Activated CD8-positive, alpha-beta memory T cell treated with anti-CD3 and anti-CD28 coated beads, Interleukin-2, amount 50 U/mL, for 24 hours (primary cell): ENCODE measurements around the gene TSPAN8.
"Not testable (repeated sequence)": the region's sequence is repeated elsewhere in the genome, so short reads cannot be mapped to it uniquely, and the experiment has no call there.

Source experiments
- DNase-seq: peaks from one replicate; pipeline ENCODE4 v3.0.0-alpha.2; 2020; ENCODE audit errors: extremely low read depth

TSPAN8 gene

DNA sequence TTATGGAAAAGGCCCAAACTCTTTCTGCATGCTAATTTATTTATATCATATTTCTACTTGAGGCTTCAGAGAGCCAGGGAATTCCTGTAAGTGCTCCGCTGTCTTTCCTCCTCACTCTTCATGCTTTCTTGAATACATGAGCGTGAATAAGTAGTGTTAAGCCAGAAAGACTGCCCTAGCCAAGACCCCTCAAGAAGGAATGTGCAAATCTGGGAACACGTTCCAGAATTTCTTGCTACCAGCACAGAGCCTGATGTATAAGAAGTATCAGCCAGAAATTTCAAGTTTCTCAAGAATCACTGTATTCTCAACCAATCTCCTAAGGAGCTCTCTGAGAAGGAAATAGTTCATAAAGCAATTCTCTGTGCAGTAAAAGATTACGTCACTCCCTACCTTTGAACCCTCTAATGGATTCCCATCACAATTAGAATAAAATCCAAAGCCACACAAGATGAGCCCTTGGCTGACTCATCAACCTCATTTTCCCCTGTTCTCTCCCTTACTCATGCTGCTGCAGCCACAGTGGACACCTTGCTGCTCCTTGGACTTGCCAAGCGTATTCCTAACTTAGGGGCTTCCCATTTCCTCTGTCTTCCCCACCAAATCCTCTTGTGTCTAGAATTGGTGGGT, 6.9 kb upstream of the TSPAN8 start:
- no peak for DNase-seq

DNA sequence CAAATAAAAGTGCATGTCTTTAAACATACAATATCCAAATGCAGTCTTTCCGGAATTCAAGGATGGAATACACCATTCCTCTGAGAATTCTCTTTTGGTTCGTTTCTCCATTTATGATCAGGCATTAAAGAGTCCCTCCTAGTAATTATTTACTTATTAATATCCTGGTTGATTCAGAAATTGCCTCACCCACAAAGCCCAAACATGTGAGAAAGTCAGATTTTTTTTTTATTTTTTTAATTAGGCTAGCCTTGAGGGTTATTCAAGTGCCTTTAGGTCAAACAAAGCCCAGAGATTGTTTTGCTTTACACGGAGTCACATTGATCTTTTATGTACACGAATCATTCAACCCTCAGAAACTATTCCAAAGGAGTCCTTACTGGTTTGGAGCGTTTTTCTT, 6.4 kb upstream of the TSPAN8 start:
- no peak for DNase-seq

DNA sequence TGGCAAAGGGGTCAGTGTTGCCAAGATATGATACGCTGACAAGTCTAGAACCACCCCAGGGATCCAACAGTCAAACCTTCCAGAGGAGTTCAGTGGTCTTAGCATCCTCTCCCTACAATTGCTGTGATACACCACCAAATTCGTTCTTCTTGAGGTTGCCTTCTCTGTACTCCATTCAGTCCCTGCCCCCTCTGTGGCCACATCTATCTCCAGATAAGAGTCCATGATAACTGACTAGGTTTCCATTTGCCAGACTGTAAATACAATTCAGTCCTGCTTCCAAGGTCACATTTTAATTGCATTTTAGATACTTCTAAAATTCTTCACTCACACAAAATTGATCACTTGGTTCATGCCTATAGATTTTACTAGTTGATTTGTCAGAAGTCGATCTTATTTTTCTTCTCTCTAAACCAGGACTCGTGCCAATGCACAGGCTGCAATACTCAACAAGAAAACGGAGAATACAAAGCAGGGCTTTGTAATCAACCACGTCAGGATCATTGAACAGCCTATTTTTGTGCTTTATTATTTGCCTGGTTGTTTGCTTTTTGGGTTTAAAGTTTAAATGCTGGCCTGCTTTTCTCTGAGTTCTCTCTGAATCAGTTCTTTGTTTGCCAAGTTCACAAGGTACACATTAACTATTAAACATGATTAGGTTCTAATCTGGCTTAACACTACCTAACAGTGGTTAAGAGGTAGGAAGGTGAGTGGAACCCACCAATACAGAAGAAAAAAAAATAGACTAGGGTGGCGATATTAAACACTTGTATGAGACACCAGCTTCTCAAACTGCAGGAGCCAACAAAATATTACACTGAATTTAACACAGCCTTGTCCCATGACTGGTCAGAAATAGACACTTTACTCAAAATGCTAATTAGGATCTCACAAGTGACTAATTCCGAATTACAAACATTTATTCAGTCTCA, 5.3 kb upstream of the TSPAN8 start:
- no peak for DNase-seq

DNA sequence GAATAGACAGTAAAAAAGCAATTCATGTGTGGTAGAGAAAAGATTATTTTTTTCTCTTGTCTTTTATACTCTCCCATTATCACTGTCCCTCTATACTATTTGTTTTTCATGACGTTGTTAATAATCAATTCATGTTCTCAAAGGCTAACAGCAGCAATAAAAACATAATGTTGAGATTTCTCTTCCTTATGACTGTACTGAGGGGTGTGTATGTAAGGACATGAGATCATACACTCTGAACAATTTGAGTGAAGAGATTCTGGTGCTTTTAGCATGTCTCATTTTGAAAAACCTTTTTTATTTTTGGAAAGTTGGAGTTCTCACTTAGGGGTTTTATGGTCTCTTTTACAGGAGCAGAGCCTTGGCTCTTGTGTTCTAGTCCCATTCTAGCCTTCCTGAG, 3.8 kb upstream of the TSPAN8 start:
- DNase-seq: no peak

DNA sequence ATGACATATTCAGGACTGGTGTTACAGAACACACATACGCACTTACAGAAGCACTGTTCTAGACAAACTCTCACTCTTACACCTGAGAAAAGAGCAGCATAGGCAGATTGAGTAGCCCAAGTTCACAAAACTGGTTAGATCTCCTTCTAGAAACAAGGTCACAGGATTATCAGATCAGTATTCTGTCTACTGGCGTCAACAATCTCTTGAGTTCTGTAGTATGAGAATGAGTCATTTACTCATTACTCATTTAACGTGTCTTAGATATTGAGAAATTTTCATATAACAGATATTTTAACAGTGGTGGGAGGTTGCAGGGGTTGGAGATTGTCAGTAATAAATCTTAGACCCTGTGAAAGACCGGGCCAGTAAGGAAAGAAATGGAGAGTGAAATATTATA, 2.8 kb upstream of the TSPAN8 start:
- no peak for DNase-seq

DNA sequence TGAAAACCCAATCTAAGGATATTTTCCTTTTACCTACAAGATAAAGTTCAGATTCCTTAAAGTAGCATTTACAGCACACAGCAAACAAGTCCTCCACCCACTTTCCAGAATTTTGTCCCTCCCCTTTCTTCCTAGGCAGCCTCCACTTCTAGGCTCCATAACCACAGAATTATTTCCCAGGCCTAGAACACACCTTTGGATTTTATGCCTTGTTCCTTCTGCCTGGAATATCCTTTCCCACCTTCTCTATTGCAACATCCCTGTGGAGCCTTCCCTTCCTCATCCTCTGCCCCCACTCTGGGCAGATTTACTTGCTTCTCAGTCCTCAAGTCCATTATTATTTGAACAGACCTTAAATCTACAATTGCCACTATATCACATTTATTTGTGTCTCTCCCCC, 2.1 kb upstream of the TSPAN8 start:
- DNase-seq: no peak

DNA sequence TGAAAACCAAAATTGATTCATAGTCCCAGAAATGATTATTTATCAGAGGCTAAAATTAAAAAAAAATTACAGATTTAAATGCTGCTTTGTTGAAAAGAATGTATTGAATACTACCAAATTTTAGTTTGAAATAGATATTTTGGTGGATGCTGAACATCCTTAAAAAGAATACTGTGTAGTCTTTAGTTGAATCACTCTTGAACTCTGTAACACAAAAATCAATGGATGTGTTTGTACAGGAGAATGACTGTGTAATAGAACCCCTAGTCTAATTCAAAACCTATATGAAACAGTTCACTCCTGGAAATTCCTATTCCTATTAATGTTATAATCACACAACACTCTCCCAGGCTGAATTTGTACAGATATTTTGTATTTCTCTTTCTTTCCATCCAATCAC, 1.5 kb upstream of the TSPAN8 start:
- DNase-seq: no peak

DNA sequence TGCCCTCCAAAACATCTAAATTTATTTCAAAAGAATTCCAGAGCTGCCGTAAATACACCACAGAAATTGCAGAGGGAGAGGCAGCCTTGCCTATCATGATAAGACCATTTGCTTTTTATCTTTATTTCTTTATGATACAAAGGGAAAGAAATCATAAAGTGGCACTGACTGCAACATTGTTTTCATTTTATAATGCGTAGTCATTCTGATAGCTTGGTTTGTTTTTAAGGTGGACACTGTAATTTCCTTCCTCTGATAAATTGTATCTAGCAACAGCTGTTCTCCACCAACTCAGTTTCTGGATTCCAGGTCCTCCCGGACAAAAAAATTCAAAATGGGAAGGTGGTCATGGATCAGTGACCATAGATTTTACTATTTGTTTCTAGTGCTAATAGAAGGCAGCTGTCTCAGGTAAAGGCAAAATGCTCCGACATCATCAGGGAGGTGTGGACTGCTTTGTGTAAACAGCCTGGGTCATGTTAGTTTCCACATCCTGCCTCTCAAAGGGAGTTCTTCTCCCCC, 623 bp upstream of the TSPAN8 start:
- no peak for DNase-seq

DNA sequence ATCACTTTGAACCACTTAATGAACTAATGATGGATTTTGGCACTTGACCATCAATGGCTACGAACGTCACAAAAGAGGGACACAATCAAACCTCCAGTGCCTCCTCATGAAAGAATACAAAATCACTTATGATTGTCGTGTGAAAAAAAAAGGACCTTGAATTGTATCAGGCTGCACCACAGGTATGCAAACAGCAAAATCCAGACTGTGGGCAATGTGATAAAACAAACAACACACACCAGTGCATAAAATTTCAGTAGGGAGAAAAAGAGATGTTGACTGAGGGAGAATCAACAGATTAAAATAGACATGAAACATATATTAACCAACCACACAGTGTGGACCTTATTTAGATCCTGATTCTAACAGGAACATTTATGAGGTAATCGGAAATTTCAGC, 2.6 kb downstream of the TSPAN8 start:
- no peak for DNase-seq

DNA sequence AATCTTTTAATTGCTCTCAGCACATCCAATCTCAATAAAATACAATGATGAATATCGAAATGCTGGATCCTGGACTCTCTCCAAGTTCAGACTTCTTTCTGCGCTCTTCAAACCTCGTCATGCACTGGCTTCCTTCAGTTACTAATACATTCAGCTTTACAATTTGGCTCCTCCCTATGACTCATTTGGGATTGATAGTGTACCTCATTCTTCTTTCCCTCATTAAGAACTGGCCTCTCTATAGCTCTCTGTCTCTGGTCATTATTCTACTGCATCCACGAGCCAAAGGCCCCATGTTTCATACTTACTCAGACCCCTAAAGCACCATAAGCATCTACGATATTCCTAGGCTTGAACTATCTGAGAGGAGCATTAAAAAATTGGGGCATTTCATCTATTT, 4.9 kb downstream of the TSPAN8 start:
- DNase-seq: no peak

DNA sequence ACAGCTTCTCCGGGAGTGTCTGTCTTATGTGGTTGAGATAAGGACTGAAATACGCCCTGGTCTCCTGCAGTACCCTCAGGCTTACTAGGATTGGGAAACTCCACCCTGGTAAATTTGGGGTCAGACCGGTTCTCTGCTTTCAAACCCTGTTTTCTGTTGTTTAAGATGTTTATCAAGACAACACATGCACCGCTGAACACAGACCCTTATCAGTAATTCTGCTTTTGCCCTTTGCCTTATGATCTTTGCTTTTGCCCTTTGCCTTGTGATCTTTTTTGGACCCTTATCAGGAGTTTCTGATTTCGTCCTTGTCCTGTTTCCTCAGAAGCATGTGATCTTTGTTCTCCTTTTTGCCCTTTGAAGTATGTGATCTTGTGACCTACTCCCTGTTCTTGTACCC, 7.8 kb downstream of the TSPAN8 start:
- not testable (repeated sequence) for DNase-seq

DNA sequence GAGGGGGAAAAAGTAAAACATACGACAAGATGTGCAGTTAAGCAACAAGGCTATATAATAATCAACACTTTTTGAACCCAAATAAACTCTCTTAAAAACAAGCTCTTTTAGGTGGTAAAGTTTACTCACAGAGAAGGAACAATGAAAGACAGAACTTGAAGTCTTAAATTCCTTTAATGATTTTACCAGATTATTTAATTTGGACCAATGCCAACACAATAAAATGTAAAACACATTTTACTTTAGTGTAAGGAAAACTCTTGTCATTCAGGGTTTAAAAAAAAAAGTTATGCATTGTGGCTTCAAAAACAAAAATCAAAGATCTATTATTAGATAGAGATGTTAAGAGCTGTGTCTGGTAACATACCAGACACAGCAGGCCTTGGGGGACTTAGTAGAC, 13.1 kb downstream of the TSPAN8 start:
- no peak for DNase-seq

DNA sequence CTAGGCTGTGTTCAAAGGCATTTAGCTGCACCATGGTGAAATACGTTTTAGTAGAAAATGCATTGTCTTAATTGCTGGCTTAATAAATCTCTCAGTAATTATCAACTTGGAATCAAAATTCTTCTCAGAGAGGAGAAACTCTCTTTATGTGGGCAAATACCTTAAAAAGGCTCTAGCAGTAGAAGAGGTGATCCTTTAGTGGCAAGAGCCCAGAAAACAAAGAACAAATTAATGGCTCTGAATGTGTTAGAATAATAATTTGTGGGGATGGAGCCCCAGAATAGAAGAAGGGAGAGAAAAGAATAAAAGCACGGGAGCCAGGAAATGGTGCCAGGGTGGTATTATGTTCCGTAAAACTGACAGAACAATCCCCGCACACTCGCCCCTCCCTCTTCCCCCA, 14.8 kb downstream of the TSPAN8 start:
- DNase-seq: no peak

DNA sequence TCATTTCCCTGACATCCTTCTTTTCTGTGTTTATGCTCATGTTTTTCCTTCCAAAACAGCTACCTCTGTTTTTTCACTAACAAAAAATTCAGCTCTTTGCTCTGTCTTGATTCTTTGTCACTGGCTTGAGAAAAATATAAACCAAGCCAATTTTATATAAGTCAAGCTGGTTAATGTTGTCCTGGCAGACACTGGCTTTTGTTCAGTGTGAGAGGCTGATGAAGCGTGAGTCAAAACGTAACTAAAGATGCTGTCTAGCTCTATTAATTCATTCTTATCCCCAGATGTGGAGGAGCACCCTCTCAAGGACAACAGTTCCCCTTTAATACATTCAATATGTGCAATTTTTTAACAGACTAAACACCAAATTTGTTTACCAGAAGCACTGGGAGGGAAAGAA, 15.8 kb downstream of the TSPAN8 start:
- no peak for DNase-seq

DNA sequence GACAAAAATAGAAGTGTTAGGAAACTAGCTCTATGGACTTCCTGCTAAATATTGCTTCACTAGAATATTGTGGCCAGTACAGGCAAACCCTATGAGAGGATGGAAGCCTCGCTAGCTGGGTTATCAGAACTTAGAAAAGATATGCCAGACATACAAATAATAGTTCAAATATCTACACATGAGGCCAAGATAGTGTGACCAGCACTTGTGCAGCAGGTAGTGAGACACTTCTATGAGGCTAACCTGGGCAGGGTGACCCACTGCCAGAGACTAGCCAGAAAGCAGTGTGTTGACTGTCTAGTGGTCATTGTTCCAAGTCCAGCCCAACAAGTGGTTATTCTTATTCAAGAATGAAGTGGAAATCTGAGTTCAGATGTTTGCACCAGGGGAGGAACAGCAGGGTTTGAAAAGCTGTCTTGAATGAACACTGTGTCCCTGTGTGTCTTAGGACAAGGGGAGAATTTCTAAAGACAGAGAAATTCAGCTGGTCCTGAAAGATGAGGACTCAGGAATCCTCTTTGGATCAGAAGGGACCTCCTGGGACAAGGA, 16.3 kb downstream of the TSPAN8 start:
- no peak for DNase-seq

DNA sequence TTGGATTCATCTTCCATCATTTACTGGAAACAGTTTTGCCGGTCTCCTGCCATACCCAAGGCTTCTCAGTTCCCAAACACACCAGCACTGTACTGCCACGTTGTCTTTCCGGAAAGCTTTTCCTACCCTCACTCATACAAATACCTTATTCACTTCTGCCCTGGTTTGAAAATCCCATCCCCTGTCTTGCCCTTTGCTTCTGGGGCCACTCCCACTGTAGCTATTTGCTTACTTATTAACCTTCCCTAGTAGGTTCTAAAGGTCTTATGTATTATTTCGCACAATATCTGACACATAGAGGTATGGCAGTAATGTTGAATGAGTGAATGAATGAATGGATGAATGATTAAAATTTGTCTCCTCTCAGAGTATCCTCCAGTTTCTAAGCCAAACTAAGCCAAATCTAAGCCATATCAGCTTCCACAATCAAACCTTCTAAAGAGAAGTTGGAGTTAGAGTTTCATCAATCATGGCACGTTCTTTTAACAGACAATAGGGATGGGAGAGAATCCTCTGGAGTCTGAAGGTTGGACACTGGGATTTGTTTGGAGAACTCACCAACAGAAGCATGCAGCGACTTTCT, 18.6 kb downstream of the TSPAN8 start:
- no peak for DNase-seq

DNA sequence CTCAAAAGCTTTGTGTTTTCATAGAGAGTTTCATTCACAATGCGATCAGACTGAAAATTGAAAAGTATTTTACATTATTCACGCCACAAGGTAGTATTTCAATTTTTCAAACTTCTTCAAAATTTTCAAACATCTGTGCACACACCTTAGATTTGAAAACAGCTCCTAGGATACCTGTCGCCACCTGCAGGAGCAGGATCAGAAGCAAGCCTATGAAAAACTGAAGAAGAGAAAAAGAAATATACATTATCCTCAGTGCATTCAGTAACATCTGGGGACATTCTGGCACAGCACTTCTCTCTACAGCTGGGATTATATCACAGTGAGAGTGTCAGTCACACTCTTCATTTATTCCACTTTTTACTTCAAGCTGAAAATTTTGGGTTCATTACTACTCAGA, 19.8 kb downstream of the TSPAN8 start:
- no peak for DNase-seq

DNA sequence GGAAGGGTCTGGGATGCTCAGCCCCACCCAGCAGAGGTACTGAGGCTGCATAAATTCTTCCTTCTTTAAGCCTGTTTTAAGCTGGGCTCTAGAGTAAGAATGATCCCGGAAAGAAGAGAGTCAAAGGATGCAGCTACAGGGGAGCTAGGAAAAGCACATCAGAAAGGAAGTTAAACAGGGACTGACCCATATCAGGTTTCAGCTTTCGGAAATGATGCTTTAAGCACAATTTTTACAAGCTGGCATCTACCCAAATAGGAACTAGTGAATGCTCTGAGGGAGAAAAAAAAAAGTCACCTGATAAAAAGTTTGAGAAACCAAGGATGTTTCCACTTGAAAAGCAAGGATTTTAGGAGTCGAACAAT, 22.0 kb downstream of the TSPAN8 start:
- no peak for DNase-seq

DNA sequence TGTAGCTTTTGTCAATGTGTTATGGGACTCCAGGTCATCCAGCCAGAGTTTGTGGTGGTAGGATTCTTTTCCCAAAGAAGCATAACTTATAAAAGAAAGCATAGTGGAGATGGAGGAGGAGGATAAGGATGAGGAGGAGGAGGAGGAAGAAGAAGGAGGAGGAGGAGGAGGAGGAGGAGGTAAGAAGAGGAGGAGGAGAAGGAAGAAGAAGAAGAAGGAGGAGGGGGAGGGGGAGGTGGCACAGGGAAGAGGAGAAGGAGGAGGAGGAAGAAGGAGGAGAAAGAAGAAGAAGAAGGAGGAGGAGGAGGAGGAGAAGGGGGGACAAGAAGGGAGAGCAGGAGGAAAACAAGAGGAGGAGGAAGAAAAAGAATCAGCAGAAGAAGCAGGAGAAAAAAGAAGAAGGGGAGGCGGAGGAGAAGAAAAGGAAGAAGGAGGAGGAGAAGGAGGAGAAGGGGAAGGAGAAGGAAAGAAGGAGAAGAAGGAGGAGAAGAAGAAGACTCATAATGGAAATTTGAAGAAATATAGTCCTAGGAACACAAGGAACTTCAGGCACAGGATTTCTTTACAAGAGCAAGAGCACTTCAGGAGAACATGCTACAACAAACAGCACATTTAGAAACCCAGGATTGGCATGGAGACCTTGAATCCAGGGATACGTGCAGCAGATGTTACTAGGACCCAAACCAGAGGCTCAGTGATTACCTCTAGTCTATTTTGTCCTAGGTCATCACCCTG, 22.6 kb downstream of the TSPAN8 start:
- DNase-seq: no peak

DNA sequence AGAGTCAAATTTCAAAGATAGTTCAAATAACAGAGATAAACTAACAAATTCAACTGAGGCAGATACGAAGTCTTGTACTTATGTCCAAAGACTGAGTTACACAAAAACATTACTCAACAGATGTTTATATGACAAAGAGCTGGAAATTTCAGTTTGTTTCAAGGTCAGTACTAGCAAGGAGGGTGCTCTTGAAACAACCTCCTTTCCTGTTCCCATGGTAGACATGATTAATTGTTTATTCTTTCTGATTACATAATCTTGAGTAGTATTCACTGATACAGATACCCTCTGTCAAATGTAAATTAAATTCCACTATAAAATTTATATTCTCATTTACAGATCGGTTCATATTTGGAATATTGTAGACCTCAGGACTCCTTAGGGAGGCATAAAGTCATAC, 23.4 kb downstream of the TSPAN8 start:
- no peak for DNase-seq

DNA sequence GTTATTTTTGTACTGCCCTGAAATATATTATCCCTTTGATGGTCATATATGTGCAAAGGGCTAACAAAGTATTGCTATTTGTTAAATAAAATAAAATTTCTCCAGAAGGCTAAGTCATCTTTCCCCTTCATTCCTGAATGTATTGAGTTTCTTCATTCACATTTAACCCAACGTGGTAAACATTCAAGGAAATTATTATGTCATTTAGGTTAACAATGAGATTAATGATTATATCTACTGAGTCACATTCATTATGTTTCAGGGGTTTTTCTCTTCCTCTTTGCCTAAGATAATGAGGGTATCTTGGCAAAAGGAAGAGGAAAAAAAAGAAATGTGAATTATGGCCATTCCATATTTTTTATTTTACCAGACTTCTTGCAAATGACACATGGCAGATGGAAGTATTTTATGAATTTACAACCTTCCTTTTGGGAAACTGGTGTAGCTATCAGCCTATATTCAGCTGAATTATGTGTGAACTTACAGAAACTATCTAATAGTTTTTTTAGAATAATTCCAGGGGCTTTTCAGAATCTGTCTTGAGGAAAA, 27.2 kb downstream of the TSPAN8 start:
- no peak for DNase-seq

DNA sequence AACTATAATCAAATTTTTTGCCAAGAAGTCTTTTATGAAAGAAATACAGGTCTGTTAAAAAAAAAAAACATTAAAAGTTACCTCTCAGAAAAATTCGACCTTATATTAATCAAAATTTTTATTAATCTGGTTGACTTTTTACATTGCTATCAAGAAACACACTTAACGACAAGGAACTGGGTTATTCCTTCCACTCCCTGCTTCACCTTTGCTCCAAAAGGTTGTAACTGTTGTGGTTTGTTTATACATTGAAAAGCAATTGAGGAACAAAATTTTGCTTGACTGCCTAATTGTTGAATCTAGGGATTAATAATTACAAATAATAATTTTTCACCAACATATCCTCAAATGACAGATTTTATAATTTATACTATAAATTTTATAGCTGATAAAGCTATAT, 28.4 kb downstream of the TSPAN8 start:
- DNase-seq: no peak
